ENCODE data around the gene RGL3.
A peak's percentile ranks its signal among the peaks of the same experiment; 100 is the strongest.

The RGL3 gene

GRCh38 chr19:11448410-11448809 is 29.3 kb upstream of the RGL3 start:
- Histone ChIP-seq H3K36me3 (ENCODE audit: control insufficient read depth in 2 of 2, insufficient read depth in 2 of 2, low read length in 2 of 2) (peaks cover 9 to 21% of the 10 kb centered on the region in 2 donors), H3K4me3 (ENCODE audit: low read length in 2 of 2) (no peak overlapping the region), H3K4me1 (ENCODE audit: control insufficient read depth, insufficient read depth, low read length) (no peaks in the 10 kb centered on the region), H3K27me3 (ENCODE audit: control insufficient read depth in 1 of 2, insufficient read depth in 2 of 2, low read length in 2 of 2) (peaks cover 2 to 5% of the 10 kb centered on the region in 2 donors), H3K9me3 (ENCODE audit: control insufficient read depth in 2 of 2, low read length in 2 of 2) (no peaks in the 10 kb centered on the region), H3K27ac (ENCODE audit: low read length) (no peak overlapping the region), H3K9ac (ENCODE audit: low read length in 2 of 2) (no peak overlapping the region)

- Histone ChIP-seq H3K4me3 (ENCODE audit: low read length in 2 of 2) (no peak overlapping the region), H3K4me1 (ENCODE audit: control insufficient read depth, insufficient read depth, low read length) (no peaks in the 10 kb centered on the region), H3K9ac (ENCODE audit: low read length in 2 of 2) (no peak overlapping the region), H3K9me3 (ENCODE audit: control insufficient read depth in 2 of 2, low read length in 2 of 2) (no peaks in the 10 kb centered on the region), H3K27ac (ENCODE audit: low read length) (no peak overlapping the region), H3K27me3 (ENCODE audit: control insufficient read depth in 1 of 2, insufficient read depth in 2 of 2, low read length in 2 of 2) (no peaks in the 10 kb centered on the region), H3K36me3 (ENCODE audit: control insufficient read depth in 2 of 2, insufficient read depth in 2 of 2, low read length in 2 of 2) (peaks cover 9 to 21% of the 10 kb centered on the region in 2 donors)
Measured at GRCh38 chr19:11447347-11448262, 28.5 kb upstream of the RGL3 start.

- H3K4me3 ChIP-seq (ENCODE audit: low read length in 2 of 2) = no peak overlapping the region
- H3K27me3 ChIP-seq (ENCODE audit: control insufficient read depth in 1 of 2, insufficient read depth in 2 of 2, low read length in 2 of 2) = no peaks in the 10 kb centered on the region
- H3K27ac ChIP-seq (ENCODE audit: low read length) = no peak overlapping the region
- no peak overlapping the region for H3K9ac ChIP-seq (ENCODE audit: low read length in 2 of 2)
- peaks cover 15 to 29% of the 10 kb centered on the region in 2 donors for H3K36me3 ChIP-seq (ENCODE audit: control insufficient read depth in 2 of 2, insufficient read depth in 2 of 2, low read length in 2 of 2)
- no peaks in the 10 kb centered on the region for H3K4me1 ChIP-seq (ENCODE audit: control insufficient read depth, insufficient read depth, low read length)
- no peaks in the 10 kb centered on the region for H3K9me3 ChIP-seq (ENCODE audit: control insufficient read depth in 2 of 2, low read length in 2 of 2)
Measured at GRCh38 chr19:11446652-11447301, 27.7 kb upstream of the RGL3 start.

GRCh38 chr19:11446271-11446651 is 27.1 kb upstream of the RGL3 start:
- Histone ChIP-seq H3K36me3 (ENCODE audit: control insufficient read depth in 2 of 2, insufficient read depth in 2 of 2, low read length in 2 of 2) (peaks cover 20 to 34% of the 10 kb centered on the region in 2 donors), H3K9me3 (ENCODE audit: control insufficient read depth in 2 of 2, low read length in 2 of 2) (no peaks in the 10 kb centered on the region), H3K9ac (ENCODE audit: low read length in 2 of 2) (no peak overlapping the region), H3K27me3 (ENCODE audit: control insufficient read depth in 1 of 2, insufficient read depth in 2 of 2, low read length in 2 of 2) (no peaks in the 10 kb centered on the region), H3K4me3 (ENCODE audit: low read length in 2 of 2) (no peak overlapping the region), H3K27ac (ENCODE audit: low read length) (no peak overlapping the region), H3K4me1 (ENCODE audit: control insufficient read depth, insufficient read depth, low read length) (no peaks in the 10 kb centered on the region)

- Histone ChIP-seq H3K36me3 (ENCODE audit: control insufficient read depth in 2 of 2, insufficient read depth in 2 of 2, low read length in 2 of 2) (peaks cover 26 to 39% of the 10 kb centered on the region in 2 donors), H3K9me3 (ENCODE audit: control insufficient read depth in 2 of 2, low read length in 2 of 2) (no peaks in the 10 kb centered on the region), H3K4me1 (ENCODE audit: control insufficient read depth, insufficient read depth, low read length) (peaks cover 2% of the 10 kb centered on the region), H3K9ac (ENCODE audit: low read length in 2 of 2) (no peak overlapping the region), H3K27me3 (ENCODE audit: control insufficient read depth in 1 of 2, insufficient read depth in 2 of 2, low read length in 2 of 2) (no peaks in the 10 kb centered on the region), H3K27ac (ENCODE audit: low read length) (no peak overlapping the region), H3K4me3 (ENCODE audit: low read length in 2 of 2) (no peak overlapping the region)
Measured at GRCh38 chr19:11445141-11445540, 26.0 kb upstream of the RGL3 start.

- no peak overlapping the region for H3K9ac ChIP-seq (ENCODE audit: low read length in 2 of 2)
- H3K4me3 ChIP-seq (ENCODE audit: low read length in 2 of 2) = no peak overlapping the region
- H3K36me3 ChIP-seq (ENCODE audit: control insufficient read depth in 2 of 2, insufficient read depth in 2 of 2, low read length in 2 of 2) = peaks cover 26 to 37% of the 10 kb centered on the region in 2 donors
- H3K9me3 ChIP-seq (ENCODE audit: control insufficient read depth in 2 of 2, low read length in 2 of 2) = no peaks in the 10 kb centered on the region
- H3K27ac ChIP-seq (ENCODE audit: low read length) = no peak overlapping the region
- H3K27me3 ChIP-seq (ENCODE audit: control insufficient read depth in 1 of 2, insufficient read depth in 2 of 2, low read length in 2 of 2) = no peaks in the 10 kb centered on the region
- H3K4me1 ChIP-seq (ENCODE audit: control insufficient read depth, insufficient read depth, low read length) = peaks cover 2% of the 10 kb centered on the region
Measured at GRCh38 chr19:11444059-11444458, 24.9 kb upstream of the RGL3 start.

- H3K36me3 ChIP-seq (ENCODE audit: control insufficient read depth in 2 of 2, insufficient read depth in 2 of 2, low read length in 2 of 2) = peaks cover 24 to 28% of the 10 kb centered on the region in 2 donors
- no peaks in the 10 kb centered on the region for H3K9me3 ChIP-seq (ENCODE audit: control insufficient read depth in 2 of 2, low read length in 2 of 2)
- peaks cover 21% of the 10 kb centered on the region for H3K4me1 ChIP-seq (ENCODE audit: control insufficient read depth, insufficient read depth, low read length)
- H3K27me3 ChIP-seq (ENCODE audit: control insufficient read depth in 1 of 2, insufficient read depth in 2 of 2, low read length in 2 of 2) = no peaks in the 10 kb centered on the region
- no peak overlapping the region for H3K4me3 ChIP-seq (ENCODE audit: low read length in 2 of 2)
- no peak overlapping the region for H3K27ac ChIP-seq (ENCODE audit: low read length)
- H3K9ac ChIP-seq (ENCODE audit: low read length in 2 of 2) = no peak overlapping the region
Measured at GRCh38 chr19:11437955-11438354, 18.8 kb upstream of the RGL3 start.

GRCh38 chr19:11435833-11436313 is 16.8 kb upstream of the RGL3 start:
- Histone ChIP-seq H3K4me1 (ENCODE audit: control insufficient read depth, insufficient read depth, low read length) (peaks cover 19% of the 10 kb centered on the region), H3K4me3 (ENCODE audit: low read length in 2 of 2) (peak overlapping the region; percentile 86 to 97), H3K27me3 (ENCODE audit: control insufficient read depth in 1 of 2, insufficient read depth in 2 of 2, low read length in 2 of 2) (no peaks in the 10 kb centered on the region), H3K36me3 (ENCODE audit: control insufficient read depth in 2 of 2, insufficient read depth in 2 of 2, low read length in 2 of 2) (peaks cover 9 to 12% of the 10 kb centered on the region in 2 donors), H3K9me3 (ENCODE audit: control insufficient read depth in 2 of 2, low read length in 2 of 2) (no peaks in the 10 kb centered on the region), H3K9ac (ENCODE audit: low read length in 2 of 2) (peak overlapping the region; percentile 78 to 80), H3K27ac (ENCODE audit: low read length) (peak overlapping the region; percentile 53)

GRCh38 chr19:11435057-11435832 is 16.1 kb upstream of the RGL3 start, which contains the start of the genes ODAD3 and PRKCSH:
ODAD3 (minus strand) TSS chr19:11435121; CDS start chr19:11435016, 105 bp downstream.
PRKCSH (plus strand) TSS chr19:11435635; CDS start chr19:11436118, 483 bp downstream.
- Histone ChIP-seq H3K9me3 (ENCODE audit: control insufficient read depth in 2 of 2, low read length in 2 of 2) (no peaks in the 10 kb centered on the region), H3K36me3 (ENCODE audit: control insufficient read depth in 2 of 2, insufficient read depth in 2 of 2, low read length in 2 of 2) (peaks cover 7 to 10% of the 10 kb centered on the region in 2 donors), H3K27me3 (ENCODE audit: control insufficient read depth in 1 of 2, insufficient read depth in 2 of 2, low read length in 2 of 2) (no peaks in the 10 kb centered on the region), H3K4me1 (ENCODE audit: control insufficient read depth, insufficient read depth, low read length) (peaks cover 19% of the 10 kb centered on the region), H3K9ac (ENCODE audit: low read length in 2 of 2) (peak within 1 kb of the TSS; percentile 78 to 80), H3K27ac (ENCODE audit: low read length) (peak within 1 kb of the TSS; percentile 74), H3K4me3 (ENCODE audit: low read length in 2 of 2) (peak within 1 kb of the TSS; percentile 86 to 97)

- peaks cover 19% of the 10 kb centered on the region for H3K4me1 ChIP-seq (ENCODE audit: control insufficient read depth, insufficient read depth, low read length)
- no peaks in the 10 kb centered on the region for H3K27me3 ChIP-seq (ENCODE audit: control insufficient read depth in 1 of 2, insufficient read depth in 2 of 2, low read length in 2 of 2)
- H3K9ac ChIP-seq (ENCODE audit: low read length in 2 of 2) = peak overlapping the region; percentile 39 to 47
- H3K4me3 ChIP-seq (ENCODE audit: low read length in 2 of 2) = peak overlapping the region; percentile 86 to 97
- H3K27ac ChIP-seq (ENCODE audit: low read length) = peak overlapping the region; percentile 74
- no peaks in the 10 kb centered on the region for H3K9me3 ChIP-seq (ENCODE audit: control insufficient read depth in 2 of 2, low read length in 2 of 2)
- H3K36me3 ChIP-seq (ENCODE audit: control insufficient read depth in 2 of 2, insufficient read depth in 2 of 2, low read length in 2 of 2) = peaks cover 7 to 10% of the 10 kb centered on the region in 2 donors
Measured at GRCh38 chr19:11434703-11435056, 15.6 kb upstream of the RGL3 start.
